SU-DHL-6 (cell line): Measurements from ENCODE around the gene LRFN2.

ENCODE experiments used
- H2AFZ ChIP-seq: fragments of 200-600 bp; sonication (generic); 2 replicates; pipeline ENCODE4 v1.6.1; 2014; ENCODE audit warnings: low read depth, mild to moderate bottlenecking, moderate library complexity, mixed read lengths, antibody characterized with exemption, low read length; ENCODE audit not compliant: severe bottlenecking
- H3F3A ChIP-seq: fragments of 200-600 bp; shearing (Covaris generic); 2 replicates; pipeline ENCODE4 v1.6.0; 2016; ENCODE audit warnings: antibody characterized with exemption, mild to moderate bottlenecking; ENCODE audit not compliant: insufficient read depth
- H3K27ac ChIP-seq: fragments of 200-600 bp; sonication (generic); 2 replicates; pipeline ENCODE4 v1.5.1; 2016; ENCODE audit warnings: low read depth, mild to moderate bottlenecking, low read length, moderate library complexity, mixed read lengths
- H3K27me3 ChIP-seq: fragments of 200-600 bp; sonication (generic), shearing (Covaris generic); 2 replicates; pipeline ENCODE4 v1.6.0; 2014; ENCODE audit warnings: mild to moderate bottlenecking, low read length
- H3K36me3 ChIP-seq: fragments of 200-600 bp; sonication (generic); 2 replicates; pipeline ENCODE4 v1.6.1; 2014; ENCODE audit warnings: mild to moderate bottlenecking, low read length, mixed read lengths
- H3K4me2 ChIP-seq: fragments of 300-600, 200-600 bp; shearing (Covaris generic), sonication (generic); 2 replicates; pipeline ENCODE4 v1.6.0; 2014; ENCODE audit warnings: low read length, low read depth, mild to moderate bottlenecking; ENCODE audit not compliant: poor library complexity, severe bottlenecking
- H3K4me3 ChIP-seq: fragments of 200-600 bp; sonication (generic); 2 replicates; pipeline ENCODE4 v1.5.1; 2014; ENCODE audit warnings: antibody characterized with exemption, low read length, mild to moderate bottlenecking, mixed read lengths; ENCODE audit not compliant: insufficient read depth, poor library complexity, severe bottlenecking
- H3K79me2 ChIP-seq: fragments of 200-600 bp; sonication (generic); 2 replicates; pipeline ENCODE4 v1.6.1; 2014; ENCODE audit warnings: mild to moderate bottlenecking, low read length, moderate library complexity; ENCODE audit not compliant: insufficient read depth
- H3K9ac ChIP-seq: fragments of 200-600 bp; sonication (generic); 2 replicates; pipeline ENCODE4 v1.7.0; 2014; ENCODE audit warnings: mild to moderate bottlenecking, low read length
- H3K9me2 ChIP-seq: fragments of 200-600 bp; sonication (generic); replicated peaks from 2 replicates; pipeline ENCODE4 v1.6.1; 2014; ENCODE audit warnings: low read length; ENCODE audit not compliant: insufficient read depth
- H3K9me3 ChIP-seq: fragments of 200-600 bp; sonication (generic); 2 replicates; pipeline ENCODE4 v1.6.1; 2014; ENCODE audit warnings: low read length, mixed read lengths; ENCODE audit not compliant: insufficient read depth
- H4K20me1 ChIP-seq: fragments of 200-600 bp; sonication (generic); 2 replicates; pipeline ENCODE4 v1.6.1; 2014; ENCODE audit warnings: low read depth, mild to moderate bottlenecking, antibody characterized with exemption, low read length, moderate library complexity, mixed read lengths
- EZH2phosphoT487 ChIP-seq: fragments of 200-600 bp; sonication (generic), shearing (Covaris generic); conservative IDR thresholded peaks from 2 replicates; pipeline ENCODE4 v1.6.1; 2018; ENCODE audit warnings: mild to moderate bottlenecking, antibody characterized with exemption, low read length, moderate library complexity, mixed read lengths
- TF ChIP-seq, protein P1 (sequence below): fragments of 200-600 bp; sonication (generic); IDR thresholded peaks from one replicate; pipeline ENCODE4 v1.5.1; 2017; ENCODE audit warnings: antibody characterized with exemption, mild to moderate bottlenecking, low read length, moderate library complexity; ENCODE audit not compliant: insufficient read depth, poor library complexity, severe bottlenecking

LRFN2 gene

DNA sequence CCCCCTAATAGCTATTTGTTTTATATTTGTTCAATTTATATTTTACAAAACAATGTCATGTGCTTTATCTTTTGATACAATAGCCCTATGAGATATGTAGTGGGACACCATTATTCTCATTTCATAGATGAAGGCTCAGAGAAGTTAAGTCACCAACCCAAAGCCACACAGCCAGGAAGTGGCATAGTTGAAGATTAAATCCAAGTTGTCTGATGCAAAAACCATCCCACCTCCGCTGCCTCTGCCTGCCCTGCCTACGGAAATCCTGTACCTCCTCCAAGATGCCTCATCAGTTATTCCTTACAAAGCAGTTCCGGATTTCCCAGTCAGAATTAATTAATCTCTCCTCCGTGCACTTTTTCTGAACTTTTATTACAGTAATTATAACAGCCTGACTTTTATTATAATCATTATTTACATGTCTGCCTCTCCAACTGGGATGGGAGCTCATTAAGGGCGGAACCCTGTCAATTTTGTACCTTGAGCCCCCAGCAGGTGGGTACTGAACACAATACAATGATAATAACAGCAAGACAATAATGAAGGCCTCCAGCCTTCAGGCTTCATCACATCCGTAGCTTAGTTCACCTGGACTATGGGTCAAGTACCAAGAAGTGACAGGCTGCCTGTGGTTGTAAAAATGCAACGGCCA lies 54.7 kb downstream of the LRFN2 start:
- Histone ChIP-seq H3K9me3 (no peaks in the 10 kb centered on the region), H3K27ac (no peak overlapping the region), H3F3A (no peaks in the 10 kb centered on the region), H3K4me3 (no peak overlapping the region), H3K36me3 (no peaks in the 10 kb centered on the region), H3K79me2 (no peaks in the 10 kb centered on the region), H3K9ac (no peak overlapping the region), H3K27me3 (no peaks in the 10 kb centered on the region; the same call in 1 of the 2 replicates), H4K20me1 (no peaks in the 10 kb centered on the region), H3K4me2 (no peak overlapping the region), H3K9me2 (no peaks in the 10 kb centered on the region), H2AFZ (no peak overlapping the region)
- TF ChIP-seq, protein P1, sequence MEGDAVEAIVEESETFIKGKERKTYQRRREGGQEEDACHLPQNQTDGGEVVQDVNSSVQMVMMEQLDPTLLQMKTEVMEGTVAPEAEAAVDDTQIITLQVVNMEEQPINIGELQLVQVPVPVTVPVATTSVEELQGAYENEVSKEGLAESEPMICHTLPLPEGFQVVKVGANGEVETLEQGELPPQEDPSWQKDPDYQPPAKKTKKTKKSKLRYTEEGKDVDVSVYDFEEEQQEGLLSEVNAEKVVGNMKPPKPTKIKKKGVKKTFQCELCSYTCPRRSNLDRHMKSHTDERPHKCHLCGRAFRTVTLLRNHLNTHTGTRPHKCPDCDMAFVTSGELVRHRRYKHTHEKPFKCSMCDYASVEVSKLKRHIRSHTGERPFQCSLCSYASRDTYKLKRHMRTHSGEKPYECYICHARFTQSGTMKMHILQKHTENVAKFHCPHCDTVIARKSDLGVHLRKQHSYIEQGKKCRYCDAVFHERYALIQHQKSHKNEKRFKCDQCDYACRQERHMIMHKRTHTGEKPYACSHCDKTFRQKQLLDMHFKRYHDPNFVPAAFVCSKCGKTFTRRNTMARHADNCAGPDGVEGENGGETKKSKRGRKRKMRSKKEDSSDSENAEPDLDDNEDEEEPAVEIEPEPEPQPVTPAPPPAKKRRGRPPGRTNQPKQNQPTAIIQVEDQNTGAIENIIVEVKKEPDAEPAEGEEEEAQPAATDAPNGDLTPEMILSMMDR, result no peak
- no peak for TF ChIP-seq EZH2phosphoT487

DNA sequence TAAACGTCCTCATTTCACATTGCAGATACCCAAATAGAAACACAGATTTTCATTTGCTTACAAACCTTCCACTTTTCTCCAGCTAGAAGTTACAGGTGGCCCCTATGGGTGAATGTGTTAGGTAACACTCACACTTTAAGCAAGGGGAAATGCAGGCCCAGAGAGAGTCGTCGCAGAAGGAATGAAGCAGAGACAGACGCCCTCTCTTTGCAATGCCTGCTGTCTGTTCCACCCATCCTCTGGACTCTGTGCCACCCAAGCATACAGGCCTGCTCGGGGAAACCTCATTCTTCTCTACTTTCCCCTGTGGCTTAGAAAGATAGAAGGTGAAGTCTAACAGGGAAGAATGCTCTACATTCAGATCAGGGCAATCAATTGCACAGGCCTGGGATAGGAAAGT lies 57.2 kb downstream of the LRFN2 start:
- no peak overlapping the region for H3K27ac ChIP-seq
- no peaks in the 10 kb centered on the region for H3K9me3 ChIP-seq
- TF ChIP-seq, protein P1, result no peak
- no peak for TF ChIP-seq EZH2phosphoT487
- no peak overlapping the region for H3K4me3 ChIP-seq
- H2AFZ ChIP-seq, result no peak overlapping the region
- no peaks in the 10 kb centered on the region for H3K36me3 ChIP-seq
- no peaks in the 10 kb centered on the region; the same call in 1 of the 2 replicates for H3K27me3 ChIP-seq
- H3K79me2 ChIP-seq, result no peaks in the 10 kb centered on the region
- H3K9me2 ChIP-seq, result no peaks in the 10 kb centered on the region
- H3F3A ChIP-seq, result no peaks in the 10 kb centered on the region
- H3K4me2 ChIP-seq, result no peak overlapping the region
- H4K20me1 ChIP-seq, result no peaks in the 10 kb centered on the region
- H3K9ac ChIP-seq, result no peak overlapping the region

DNA sequence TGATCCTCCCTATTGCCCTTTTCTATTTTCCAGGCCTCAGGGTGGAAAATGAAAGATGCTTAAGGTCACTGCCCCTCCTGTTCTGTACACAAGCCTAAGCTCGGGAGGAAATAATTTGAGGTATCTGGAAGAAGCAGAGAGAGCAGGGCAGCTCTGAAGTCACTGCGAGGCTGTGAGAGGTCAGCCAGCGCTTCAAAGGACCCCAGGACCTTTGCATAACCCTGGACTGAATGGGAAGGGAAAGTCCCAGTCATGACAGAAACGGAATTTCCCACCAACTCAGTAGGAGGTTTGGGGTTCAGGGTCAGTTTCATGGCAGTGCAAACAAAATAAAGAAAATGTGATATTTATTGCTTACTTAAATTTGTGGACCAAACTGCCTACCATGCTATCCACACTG lies 58.1 kb downstream of the LRFN2 start:
- H3K9me2 ChIP-seq, result no peaks in the 10 kb centered on the region
- no peaks in the 10 kb centered on the region for H3K9me3 ChIP-seq
- no peaks in the 10 kb centered on the region for H3K36me3 ChIP-seq

More for the DNA sequence above, 58.1 kb downstream of the LRFN2 start:
- H3K27me3 ChIP-seq, result no peaks in the 10 kb centered on the region; the same call in 1 of the 2 replicates
- no peaks in the 10 kb centered on the region for H4K20me1 ChIP-seq
- no peak overlapping the region for H2AFZ ChIP-seq
- H3K27ac ChIP-seq, result no peak overlapping the region
- no peaks in the 10 kb centered on the region for H3F3A ChIP-seq
- H3K4me3 ChIP-seq, result no peak overlapping the region
- no peak overlapping the region for H3K4me2 ChIP-seq
- H3K79me2 ChIP-seq, result no peaks in the 10 kb centered on the region
- TF ChIP-seq, protein P1, result no peak
- no peak for TF ChIP-seq EZH2phosphoT487
- H3K9ac ChIP-seq, result no peak overlapping the region
